GM23248 (cell line): ENCODE data around the gene COA8.

Experiments
- EZH2 ChIP-seq: fragments of 200-600 bp; sonication (generic); IDR thresholded peaks from 2 replicates; pipeline ENCODE4 v1.6.1; 2018; ENCODE audit warnings: antibody characterized with exemption, mild to moderate bottlenecking; ENCODE audit not compliant: insufficient read depth, poor library complexity, severe bottlenecking
- EZH2phosphoT487 ChIP-seq: fragments of 200-600 bp; sonication (generic); IDR thresholded peaks from 2 replicates; pipeline ENCODE4 v1.6.1; 2018; ENCODE audit warnings: antibody characterized with exemption, moderate library complexity, mild to moderate bottlenecking, low read depth; ENCODE audit not compliant: insufficient read depth

DNA sequence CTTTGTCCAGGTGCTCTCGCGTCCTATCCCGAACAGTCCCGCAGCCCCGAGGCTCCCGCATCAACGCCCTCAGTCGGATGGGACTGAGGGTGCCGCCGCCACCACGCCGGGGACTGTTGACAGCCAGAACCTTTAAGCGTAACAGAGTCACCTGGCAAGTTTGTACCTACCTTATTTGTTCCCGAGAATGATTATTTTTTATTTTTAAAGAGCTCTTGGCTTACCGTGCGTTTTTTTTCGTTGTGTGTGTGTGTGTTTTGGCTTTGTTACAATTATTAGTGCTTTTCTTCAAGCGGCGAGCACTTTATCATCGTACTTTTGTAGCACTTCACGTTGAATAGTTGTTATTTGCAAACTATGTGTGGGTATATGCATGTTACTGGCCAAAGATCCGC, 463 bp downstream of the COA8 start:
- TF ChIP-seq EZH2phosphoT487, result no peak
- TF ChIP-seq EZH2, result no peak
